NCI-H82 treated with DMSO at 0.1 percent for 48 hours (cell line): ENCODE data around the gene QRFP.
"Not testable (repeated sequence)": the region's sequence is repeated elsewhere in the genome, so short reads cannot be mapped to it uniquely, and the experiment has no call there.

Source experiments
- DNase-seq: peaks from one replicate; lab custom pipeline; 2025; ENCODE audit not compliant: unreplicated experiment; lab: John Stamatoyannopoulos, UW

QRFP gene

GRCh38 chr9:130919559-130920145, 23.0 kb upstream of the QRFP start:
- no peak for DNase-seq

GRCh38 chr9:130918826-130919558, 22.4 kb upstream of the QRFP start:
- DNase-seq, result no peak

DNA sequence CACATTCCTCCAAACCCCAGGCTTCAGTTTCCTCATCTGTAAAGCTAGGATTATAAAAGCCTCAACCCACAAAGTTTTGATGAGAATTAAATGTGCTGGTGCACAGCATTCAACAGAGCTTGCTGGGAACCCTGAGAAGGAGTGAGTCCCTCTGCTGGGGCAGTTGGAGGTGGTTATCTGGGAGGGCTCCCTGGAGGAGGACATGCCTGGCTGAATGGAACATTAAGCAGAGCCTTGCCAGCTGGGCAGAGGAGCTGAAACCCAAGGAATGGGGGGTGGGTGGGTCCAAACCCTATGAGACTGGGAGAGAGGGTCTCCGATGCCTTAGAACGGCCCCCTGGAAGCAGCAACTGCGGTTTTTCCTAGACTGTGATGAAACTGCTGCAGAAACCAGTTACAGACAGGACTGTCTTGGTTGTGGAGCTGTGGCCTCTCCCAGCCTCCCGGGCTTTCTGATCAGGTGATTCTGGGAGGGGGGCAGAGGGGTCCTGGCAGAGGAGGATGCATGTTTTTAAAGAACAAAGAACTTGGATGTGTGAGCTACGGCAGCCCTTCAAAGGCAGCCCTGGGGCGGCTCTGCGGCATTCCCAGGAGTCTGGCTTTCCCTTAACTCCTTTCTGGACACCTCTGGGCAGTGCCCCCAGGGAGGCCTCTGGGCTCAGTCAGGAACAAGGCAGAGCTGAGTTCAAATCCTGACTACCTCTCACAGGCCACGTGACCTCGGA, 21.7 kb upstream of the QRFP start:
- no peak for DNase-seq

GRCh38 chr9:130917168-130917960, 20.8 kb upstream of the QRFP start:
- no peak for DNase-seq

GRCh38 chr9:130915096-130915447, 18.5 kb upstream of the QRFP start:
- DNase-seq, result no peak

GRCh38 chr9:130914417-130915095, 17.9 kb upstream of the QRFP start:
- DNase-seq, result no peak

GRCh38 chr9:130913599-130914416, 17.2 kb upstream of the QRFP start:
- no peak for DNase-seq

- DNase-seq, result no peak
Measured at GRCh38 chr9:130912932-130913598, 16.5 kb upstream of the QRFP start.

- no peak for DNase-seq
Measured at GRCh38 chr9:130911254-130912049, 14.8 kb upstream of the QRFP start.

DNA sequence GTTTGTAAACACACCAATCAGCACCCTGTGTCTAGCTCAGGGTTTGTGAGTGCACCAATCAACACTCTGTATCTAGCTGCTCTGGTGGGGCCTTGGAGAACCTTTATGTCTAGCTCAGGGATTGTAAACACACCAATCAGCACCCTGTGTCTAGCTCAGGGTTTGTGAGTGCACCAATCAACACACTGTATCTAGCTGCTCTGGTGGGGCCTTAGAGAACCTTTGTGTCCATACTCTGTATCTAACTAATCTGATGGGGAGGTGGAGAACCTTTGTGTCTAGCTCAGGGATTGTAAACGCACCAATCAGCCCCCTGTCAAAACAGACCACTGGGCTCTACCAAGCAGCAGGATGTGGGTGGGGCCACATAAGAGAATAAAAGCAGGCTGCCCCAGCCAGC, 14.1 kb upstream of the QRFP start:
- DNase-seq, result not testable (repeated sequence)

DNA sequence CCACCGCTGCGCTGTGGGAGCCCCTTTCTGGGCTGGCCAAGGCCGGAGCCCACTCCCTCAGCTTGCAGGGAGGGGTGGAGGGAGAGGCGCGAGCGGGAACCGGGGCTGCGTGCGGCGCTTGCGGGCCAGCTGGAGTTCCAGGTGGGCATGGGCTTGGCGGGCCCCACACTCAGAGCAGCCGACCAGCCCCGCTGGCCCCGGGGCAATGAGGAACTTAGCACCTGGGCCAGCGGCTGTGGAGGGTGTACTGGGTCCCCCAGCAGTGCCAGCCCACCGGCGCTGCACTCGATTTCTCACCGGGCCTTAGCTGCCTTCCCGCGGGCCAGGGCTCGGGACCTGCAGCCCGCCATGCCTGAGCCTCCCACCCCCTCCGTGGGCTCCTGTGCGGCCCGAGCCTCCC, 13.4 kb upstream of the QRFP start:
- not testable (repeated sequence) for DNase-seq

DNA sequence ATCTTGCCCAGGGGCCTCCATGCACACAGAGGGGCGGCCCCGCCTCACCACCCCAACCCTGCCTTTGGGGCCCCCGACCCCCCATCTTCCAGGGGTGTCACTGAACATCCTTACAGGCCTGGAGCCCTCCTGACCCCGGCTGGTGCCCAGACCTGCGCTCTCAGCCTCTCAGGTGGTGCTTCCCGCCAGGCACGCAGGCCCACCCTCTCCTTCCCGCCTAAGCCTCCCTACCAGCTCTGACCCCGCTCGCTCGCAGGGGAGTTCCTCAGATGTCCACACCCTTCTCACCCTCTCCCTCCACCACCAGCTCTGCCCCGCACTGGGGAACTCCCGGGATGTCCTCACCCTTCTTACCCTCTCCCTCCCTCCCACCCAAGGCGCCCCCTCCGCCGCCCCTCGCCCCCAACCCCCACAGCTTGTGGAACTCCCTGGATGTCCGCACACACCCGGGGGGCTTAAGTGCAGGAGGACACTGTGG, 12.3 kb upstream of the QRFP start:
- no peak for DNase-seq

DNA sequence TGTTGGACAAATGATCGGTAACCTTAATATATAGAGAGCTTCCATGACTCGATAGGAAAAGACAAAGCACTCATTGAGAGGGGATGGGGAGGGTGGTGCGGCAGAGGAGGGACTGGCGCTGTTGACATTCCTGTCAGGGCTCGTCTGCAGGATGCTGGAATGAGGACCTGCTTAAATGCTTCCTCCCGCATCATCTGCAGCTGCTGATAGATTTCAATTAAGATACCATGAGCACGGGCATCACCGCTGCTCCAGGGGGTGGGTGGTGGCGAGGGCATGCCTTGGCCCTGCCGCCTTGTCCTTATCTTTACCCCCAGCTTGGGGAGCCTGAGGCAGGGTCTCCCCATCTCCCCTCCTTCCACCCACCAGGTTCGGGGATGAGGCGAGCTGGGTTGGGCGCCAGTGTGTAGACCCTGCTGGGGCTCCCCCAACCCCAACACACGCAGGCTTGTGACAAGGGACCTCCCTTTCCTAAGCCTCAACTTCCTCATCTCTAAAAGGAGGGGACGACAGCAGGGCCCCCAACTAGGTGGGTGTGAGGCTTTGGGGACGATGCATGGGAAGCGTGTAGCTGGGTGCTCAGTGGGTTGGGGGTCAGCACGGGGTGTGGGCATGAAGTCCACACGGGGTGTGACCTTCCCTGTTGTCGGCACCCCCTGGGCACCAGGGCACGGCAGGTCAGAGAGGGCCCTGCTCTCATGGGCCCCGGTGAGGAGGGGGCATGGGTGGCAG, 11.7 kb upstream of the QRFP start:
- DNase-seq, result no peak

DNA sequence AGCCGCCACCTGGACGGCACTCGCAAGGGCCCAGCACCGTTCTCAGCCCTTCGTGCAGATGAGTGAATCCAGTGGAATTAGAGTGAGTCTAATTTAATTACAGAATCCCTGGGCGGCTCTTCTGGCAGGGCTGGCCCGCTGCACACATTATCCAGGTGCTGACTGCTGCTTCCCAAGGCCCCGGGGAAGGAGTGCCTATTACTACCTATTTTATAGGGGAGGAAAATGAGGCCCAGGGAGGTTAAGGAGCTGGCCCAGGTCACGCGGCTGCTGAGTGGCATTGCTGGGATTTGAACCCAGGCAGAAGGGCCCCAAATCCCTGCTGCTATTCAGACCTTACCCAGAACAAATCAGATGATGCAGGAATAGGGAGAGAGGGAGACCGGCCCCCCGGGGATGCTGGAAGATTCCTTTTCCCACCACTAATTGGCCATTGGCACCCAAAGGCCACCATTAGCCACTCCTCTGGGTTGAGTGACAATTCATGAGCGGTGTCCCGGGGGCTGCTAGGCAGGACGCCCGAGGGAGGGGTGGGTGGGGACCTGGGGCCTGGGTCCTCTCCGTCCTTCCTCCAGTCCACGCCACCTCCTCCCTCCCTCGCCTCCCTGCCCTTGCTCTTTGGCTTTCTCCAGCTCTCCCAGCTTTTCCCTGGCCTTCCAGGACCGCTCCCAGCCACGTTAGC, 10.3 kb upstream of the QRFP start:
- DNase-seq, result no peak

DNA sequence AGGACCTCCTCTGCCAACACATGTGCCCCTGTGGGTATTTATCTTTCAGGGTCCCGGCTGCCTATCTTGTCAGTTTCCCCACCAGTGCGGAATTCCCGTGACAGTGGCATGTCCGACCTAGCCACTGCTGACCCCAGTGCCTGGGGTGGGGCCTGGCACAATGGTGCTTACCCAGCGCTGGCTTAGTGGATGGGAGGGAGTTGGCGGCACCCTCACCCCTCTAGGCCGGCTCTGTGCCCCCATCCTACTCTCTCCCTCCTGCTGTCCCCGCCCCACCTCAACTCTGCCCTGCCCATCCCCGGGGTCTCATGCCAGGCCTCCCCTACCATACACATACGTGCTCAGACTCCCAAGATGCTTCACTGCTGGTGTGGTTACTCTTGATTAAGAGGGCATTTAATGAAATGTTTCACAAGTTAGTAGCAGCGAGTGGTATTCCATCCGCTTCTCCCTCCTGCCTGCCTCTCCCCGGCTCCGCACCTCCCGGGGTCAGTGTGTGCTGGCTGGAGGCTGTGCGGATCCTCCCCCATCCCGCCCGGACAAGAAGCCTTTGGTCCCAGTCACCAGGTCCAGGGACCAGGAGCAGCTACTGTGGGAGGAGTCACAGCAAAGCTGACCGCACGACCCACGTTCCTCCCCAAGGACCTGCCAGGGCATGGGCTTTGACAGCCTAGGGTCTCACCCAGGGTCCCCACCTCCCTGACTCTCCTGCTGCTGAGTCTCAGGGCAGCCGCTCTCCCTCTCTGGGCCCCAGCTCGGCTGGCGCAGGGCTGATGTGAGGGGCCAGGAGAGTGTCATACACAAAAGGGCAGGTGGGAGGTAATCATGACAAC, 9.5 kb upstream of the QRFP start:
- no peak for DNase-seq

GRCh38 chr9:130905125-130905901, 8.7 kb upstream of the QRFP start:
- no peak for DNase-seq
